GF-D8 (cell line): Measurements from ENCODE around the gene EAPP.
"Not testable (repeated sequence)": the region's sequence is repeated elsewhere in the genome, so short reads cannot be mapped to it uniquely, and the experiment has no call there.

ENCODE experiments used
- DNase-seq: peaks from one replicate; lab custom pipeline; 2025; lab: John Stamatoyannopoulos, UW

EAPP gene

GRCh38 chr14:34482463-34482862, 57.0 kb downstream of the EAPP start:
- no peak for DNase-seq

GRCh38 chr14:34479694-34480093, 59.8 kb downstream of the EAPP start:
- DNase-seq = no peak

GRCh38 chr14:34478261-34478660, 61.2 kb downstream of the EAPP start:
- DNase-seq = no peak

DNA sequence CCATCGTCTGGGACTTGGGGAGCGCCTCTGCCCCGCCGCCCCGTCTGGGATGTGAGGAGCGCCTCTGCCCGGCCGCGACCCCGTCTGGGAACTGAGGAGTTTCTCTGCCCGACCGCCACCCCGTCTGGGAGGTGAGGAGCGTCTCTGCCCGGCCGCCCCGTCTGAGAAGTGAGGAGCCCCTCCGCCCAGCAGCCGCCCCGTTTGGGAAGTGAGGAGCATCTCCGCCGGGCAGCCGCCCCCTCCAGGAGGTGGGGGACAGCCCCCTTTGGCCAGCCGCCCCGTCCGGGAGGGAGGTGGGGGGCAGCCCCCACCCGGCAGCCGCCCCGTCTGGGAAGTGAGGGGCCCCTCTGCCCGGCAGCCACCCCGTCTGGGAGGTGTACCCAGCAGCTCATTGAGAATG, 63.5 kb downstream of the EAPP start:
- DNase-seq = not testable (repeated sequence)

DNA sequence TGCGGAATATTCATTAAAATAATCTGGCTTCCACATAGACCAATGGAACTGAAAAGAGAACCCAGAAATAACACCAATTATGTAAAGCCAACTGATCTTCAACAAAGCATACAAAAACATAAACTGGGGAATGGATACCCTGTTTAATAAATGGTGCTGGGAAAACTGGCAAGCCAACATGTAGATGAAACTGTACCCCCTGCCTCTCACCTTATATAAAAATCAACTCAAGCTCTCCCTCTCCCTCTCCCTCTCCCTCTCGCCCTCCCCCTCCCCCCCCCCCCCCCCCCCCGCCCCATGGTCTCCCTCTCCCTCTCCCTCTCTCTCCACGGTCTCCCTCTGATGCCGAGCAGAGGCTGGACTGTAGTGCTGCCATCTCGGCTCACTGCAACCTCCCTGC, 64.3 kb downstream of the EAPP start:
- no peak for DNase-seq

GRCh38 chr14:34474187-34474679, 65.3 kb downstream of the EAPP start:
- DNase-seq = no peak

DNA sequence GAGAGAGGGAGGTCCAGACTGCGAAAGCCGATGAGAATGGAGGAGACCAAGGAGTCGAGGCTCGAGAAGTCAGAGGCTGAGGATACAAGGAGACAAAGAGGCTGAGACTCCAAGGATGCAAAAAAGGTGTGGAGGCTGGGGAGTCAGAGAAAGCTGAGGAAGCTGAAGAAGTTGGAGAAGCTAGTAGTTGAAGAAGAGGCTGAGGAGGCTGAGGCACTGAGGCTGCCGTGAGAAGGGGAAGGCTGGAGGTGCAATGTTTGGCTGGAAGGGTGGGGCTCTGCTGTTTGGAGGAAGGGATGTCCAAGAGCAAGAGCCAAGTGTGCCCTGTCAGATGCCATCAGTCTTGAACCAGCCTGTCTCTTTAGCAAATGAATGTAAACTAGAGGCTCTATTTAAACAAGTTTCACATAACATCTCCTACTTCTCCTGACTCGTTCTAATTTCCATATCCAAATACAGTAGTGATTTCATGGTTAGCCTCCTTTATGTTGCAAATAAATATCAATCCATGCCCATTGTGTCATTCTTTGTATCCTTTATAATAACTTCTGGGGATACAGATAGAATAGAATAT, 66.7 kb downstream of the EAPP start:
- no peak for DNase-seq

DNA sequence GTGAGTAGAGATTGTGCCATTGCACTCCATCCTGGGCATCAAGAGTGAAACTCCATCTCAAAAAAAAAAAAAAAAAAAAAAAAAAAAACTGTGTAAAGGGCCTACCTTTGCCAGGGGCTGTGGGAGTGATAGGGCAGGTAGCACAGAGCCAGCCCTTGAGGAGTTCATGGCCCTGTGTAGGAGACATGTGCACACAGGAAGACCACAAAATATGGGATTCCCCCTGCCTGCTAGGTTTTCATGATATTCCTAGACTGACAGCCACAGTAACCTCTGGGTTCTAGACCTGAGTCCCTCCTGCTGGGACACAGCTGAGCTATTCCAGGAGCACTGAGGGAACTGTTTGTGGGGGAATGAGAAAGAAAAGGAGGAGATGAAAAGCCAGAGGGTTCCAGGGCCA, 69.2 kb downstream of the EAPP start:
- no peak for DNase-seq

DNA sequence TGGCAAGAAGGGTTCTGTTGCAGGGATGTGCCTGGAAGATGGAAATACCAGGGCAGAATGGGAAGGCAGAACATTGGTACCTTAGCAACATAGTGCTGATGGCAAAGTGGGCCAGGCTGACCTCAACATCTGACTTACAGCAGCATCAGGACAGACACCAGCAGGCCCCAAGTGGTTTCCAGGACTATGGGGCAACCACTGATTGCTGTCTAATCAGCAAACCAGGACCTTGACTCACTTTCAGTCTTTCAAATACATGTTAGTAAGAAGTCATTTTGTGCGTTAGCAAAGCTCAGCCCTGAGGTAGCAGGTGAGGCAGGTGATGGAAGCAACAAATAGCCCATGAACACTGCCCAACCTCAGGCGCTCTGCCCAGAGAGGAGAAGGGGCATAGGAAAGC, 72.8 kb downstream of the EAPP start:
- no peak for DNase-seq
